Smooth muscle cell (in vitro differentiated cells): ENCODE data around the gene BBX. TPM values are rescaled to one million over a fixed set of nuclear protein-coding genes. Genes with fewer than 3 reads are reported as not detected.

Source experiments
- DNase-seq: peaks from one replicate; lab custom pipeline; 2025; ENCODE audit not compliant: unreplicated experiment; lab: John Stamatoyannopoulos, UW
- H2AFZ ChIP-seq: fragments of 200-600 bp; sonication (generic); 2 replicates; pipeline ENCODE4 v1.6.0; 2016; ENCODE audit warnings: antibody characterized with exemption, low read depth, mild to moderate bottlenecking
- H3F3A ChIP-seq: fragments of 200-600 bp; sonication (generic); 2 replicates; pipeline ENCODE4 v1.6.0; 2017; ENCODE audit warnings: antibody characterized with exemption, low read depth
- H3K27ac ChIP-seq: fragments of 200-600 bp; sonication (generic); 2 replicates; pipeline ENCODE4 v1.5.1; 2016; ENCODE audit warnings: low read depth, mild to moderate bottlenecking
- H3K27me3 ChIP-seq: fragments of 200-600 bp; sonication (generic); 2 replicates; pipeline ENCODE4 v1.6.1; 2016; ENCODE audit warnings: low read depth, mild to moderate bottlenecking
- H3K36me3 ChIP-seq: fragments of 200-600 bp; sonication (generic); 2 replicates; pipeline ENCODE4 v1.5.1; 2016; ENCODE audit warnings: low read depth
- H3K4me1 ChIP-seq: fragments of 200-600 bp; sonication (generic); 2 replicates; pipeline ENCODE4 v1.5.1; 2016; ENCODE audit warnings: low read depth
- H3K4me2 ChIP-seq: fragments of 200-600 bp; sonication (generic); 2 replicates; pipeline ENCODE4 v1.6.0; 2016; ENCODE audit warnings: mild to moderate bottlenecking
- H3K4me3 ChIP-seq: fragments of 200-600 bp; sonication (generic); 2 replicates; pipeline ENCODE4 v1.5.1; 2016; ENCODE audit warnings: mild to moderate bottlenecking
- H3K79me2 ChIP-seq: fragments of 200-600 bp; sonication (generic); 2 replicates; pipeline ENCODE4 v1.6.0; 2016; ENCODE audit warnings: low read depth, mild to moderate bottlenecking
- H3K9ac ChIP-seq: fragments of 200-600 bp; sonication (generic); 2 replicates; pipeline ENCODE4 v1.6.0; 2016; ENCODE audit warnings: low read depth
- H3K9me3 ChIP-seq: fragments of 200-600 bp; sonication (generic); replicated peaks from 2 replicates; pipeline ENCODE4 v1.5.1; 2016; ENCODE audit warnings: low read depth
- H4K20me1 ChIP-seq: fragments of 200-600 bp; sonication (generic); 2 replicates; pipeline ENCODE4 v1.6.0; 2016; ENCODE audit warnings: low read depth
- WGBS: methylation state at CpG from one replicate; pipeline ENCODE4 v1.1.7; 2016; ENCODE audit warnings: low lambda C conversion rate; 5-methylcytosine and 5-hydroxymethylcytosine counted together
- polyA plus RNA-seq: library from polyadenylated mRNA; unstranded; fragments of >200 nt; fragmentation: Nextera tagmentation; extraction: Ambion mirVana; gene quantifications from 2 replicates; pipeline ENCODE4 v1.2.1, GENCODE V29; 2016
- total RNA-seq: library from RNA; depleted of rRNA; stranded (reverse); fragments of >200 nt; gene quantifications from 2 replicates; pipeline ENCODE4 v1.2.3, GENCODE V29; 2014
- TF ChIP-seq, protein P1 (sequence below): fragments of 200-600 bp; sonication (generic); IDR thresholded peaks from 2 replicates; pipeline ENCODE4 v1.5.1; 2017; ENCODE audit warnings: borderline replicate concordance, mild to moderate bottlenecking, antibody characterized with exemption; ENCODE audit not compliant: insufficient read depth, poor library complexity, severe bottlenecking

Gene BBX
- total and polyA plus RNA-seq, 2 experiments from 2014 or later: 58.9 to 66.4 TPM

DNA sequence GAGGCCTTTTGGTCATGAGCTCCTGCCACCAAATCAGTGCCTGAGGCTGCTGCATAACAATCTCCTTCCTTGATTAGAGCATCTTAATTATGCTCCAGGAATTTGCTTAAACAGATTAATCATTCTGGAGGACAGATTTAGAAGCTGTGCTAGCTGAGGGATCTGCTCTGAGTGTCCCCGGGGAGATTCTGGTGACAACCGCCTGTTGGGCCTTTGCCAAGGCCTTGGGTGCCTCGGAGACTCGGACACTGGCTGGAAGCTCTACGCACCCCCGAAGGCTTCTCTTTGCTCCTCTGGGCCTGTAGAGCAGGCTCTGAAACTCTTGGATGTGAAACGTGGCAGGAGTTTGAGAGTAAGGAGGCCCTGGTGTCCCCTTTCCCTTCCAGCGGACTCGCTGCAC, 304.0 kb downstream of the BBX start:
- H3K27ac ChIP-seq: no peak overlapping the region
- H3K4me3 ChIP-seq: no peak overlapping the region
- DNase-seq: no peak
- H3K4me2 ChIP-seq: no peak overlapping the region
- no peaks in the 10 kb centered on the region for H3K27me3 ChIP-seq
- H3K9me3 ChIP-seq: no peaks in the 10 kb centered on the region
- TF ChIP-seq, protein P1, sequence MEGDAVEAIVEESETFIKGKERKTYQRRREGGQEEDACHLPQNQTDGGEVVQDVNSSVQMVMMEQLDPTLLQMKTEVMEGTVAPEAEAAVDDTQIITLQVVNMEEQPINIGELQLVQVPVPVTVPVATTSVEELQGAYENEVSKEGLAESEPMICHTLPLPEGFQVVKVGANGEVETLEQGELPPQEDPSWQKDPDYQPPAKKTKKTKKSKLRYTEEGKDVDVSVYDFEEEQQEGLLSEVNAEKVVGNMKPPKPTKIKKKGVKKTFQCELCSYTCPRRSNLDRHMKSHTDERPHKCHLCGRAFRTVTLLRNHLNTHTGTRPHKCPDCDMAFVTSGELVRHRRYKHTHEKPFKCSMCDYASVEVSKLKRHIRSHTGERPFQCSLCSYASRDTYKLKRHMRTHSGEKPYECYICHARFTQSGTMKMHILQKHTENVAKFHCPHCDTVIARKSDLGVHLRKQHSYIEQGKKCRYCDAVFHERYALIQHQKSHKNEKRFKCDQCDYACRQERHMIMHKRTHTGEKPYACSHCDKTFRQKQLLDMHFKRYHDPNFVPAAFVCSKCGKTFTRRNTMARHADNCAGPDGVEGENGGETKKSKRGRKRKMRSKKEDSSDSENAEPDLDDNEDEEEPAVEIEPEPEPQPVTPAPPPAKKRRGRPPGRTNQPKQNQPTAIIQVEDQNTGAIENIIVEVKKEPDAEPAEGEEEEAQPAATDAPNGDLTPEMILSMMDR: no peak
- H4K20me1 ChIP-seq: no peaks in the 10 kb centered on the region
- H2AFZ ChIP-seq: no peak overlapping the region
- no peaks in the 10 kb centered on the region for H3K36me3 ChIP-seq
- WGBS: 97% methylated on average over 9 of the region's 9 CpGs
- no peaks in the 10 kb centered on the region for H3K4me1 ChIP-seq
- no peak overlapping the region for H3K9ac ChIP-seq
- H3F3A ChIP-seq: no peaks in the 10 kb centered on the region
- no peaks in the 10 kb centered on the region for H3K79me2 ChIP-seq

DNA sequence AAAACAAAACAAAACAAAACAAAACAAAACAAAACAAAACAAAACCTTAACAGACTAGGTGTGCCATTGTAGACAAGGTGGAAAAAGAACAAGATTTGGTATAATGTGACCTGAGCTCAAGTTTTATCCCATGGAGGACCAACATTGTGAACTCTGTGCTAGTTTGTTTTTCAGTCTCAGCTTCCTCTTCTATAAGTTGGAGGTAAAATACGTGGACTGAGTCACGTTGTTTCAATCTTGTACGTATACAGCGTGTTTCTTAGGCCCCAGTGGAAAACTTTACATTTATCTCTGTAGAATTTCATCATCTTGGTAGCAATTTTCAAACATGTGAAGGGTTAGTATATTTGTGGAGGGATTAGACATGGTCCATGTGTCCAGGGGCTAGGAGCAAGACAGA, 306.4 kb downstream of the BBX start:
- Histone ChIP-seq H3K4me1 (no peaks in the 10 kb centered on the region), H3F3A (no peaks in the 10 kb centered on the region), H3K9me3 (no peaks in the 10 kb centered on the region), H3K4me2 (no peak overlapping the region), H3K27ac (no peak overlapping the region), H2AFZ (no peak overlapping the region), H3K4me3 (no peak overlapping the region), H3K36me3 (no peaks in the 10 kb centered on the region), H3K9ac (no peak overlapping the region), H3K79me2 (no peaks in the 10 kb centered on the region), H3K27me3 (no peaks in the 10 kb centered on the region), H4K20me1 (no peaks in the 10 kb centered on the region)
- TF ChIP-seq, protein P1: no peak
- DNase-seq: no peak
- WGBS: 89% methylated on average over 4 of the region's 4 CpGs

DNA sequence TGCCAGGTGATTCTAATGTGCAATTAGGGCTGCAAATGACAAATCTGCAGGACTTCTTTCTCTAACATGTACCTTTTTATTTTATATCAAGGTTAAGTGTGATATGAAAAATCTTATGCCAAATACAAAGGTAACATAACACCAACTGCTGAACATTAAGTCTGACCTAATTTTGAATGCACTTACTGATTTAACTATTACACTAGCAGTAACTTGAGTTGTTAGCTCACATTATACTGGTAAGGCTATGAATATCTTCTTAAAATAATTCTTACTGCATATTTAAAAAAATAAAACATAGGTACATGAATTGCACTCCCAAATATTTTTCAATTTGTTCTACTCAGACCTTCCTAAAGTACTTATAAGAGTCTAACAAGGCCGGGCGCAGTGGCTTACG, 308.8 kb downstream of the BBX start:
- Histone ChIP-seq H3F3A (no peaks in the 10 kb centered on the region), H3K4me2 (no peak overlapping the region), H3K4me3 (no peak overlapping the region), H3K9ac (no peak overlapping the region), H4K20me1 (no peaks in the 10 kb centered on the region), H3K27me3 (no peaks in the 10 kb centered on the region), H2AFZ (no peak overlapping the region), H3K36me3 (no peaks in the 10 kb centered on the region), H3K79me2 (no peaks in the 10 kb centered on the region), H3K4me1 (no peaks in the 10 kb centered on the region), H3K9me3 (no peaks in the 10 kb centered on the region), H3K27ac (no peak overlapping the region)
- WGBS: 83% methylated on average over 3 of the region's 3 CpGs
- TF ChIP-seq, protein P1: no peak
- no peak for DNase-seq

DNA sequence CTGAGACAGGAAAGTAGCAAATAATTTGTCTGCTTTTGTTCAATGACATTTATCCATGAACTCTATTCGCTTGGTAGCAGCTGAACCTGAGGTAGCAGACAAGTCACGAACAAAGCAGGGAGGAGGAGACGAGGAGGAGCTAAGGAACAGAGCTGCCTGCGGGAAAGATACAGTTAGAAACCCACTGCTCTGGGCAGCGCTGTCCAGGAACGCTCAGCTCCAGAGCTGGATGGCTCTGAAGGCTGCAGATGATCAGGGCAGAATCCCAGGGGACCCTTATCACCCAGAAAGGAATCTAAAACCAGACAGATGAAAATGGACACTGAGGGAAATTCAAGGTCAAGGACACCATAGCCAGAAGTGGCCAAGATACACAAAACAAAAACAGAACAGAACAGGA, 310.3 kb downstream of the BBX start:
- Histone ChIP-seq H3K79me2 (no peaks in the 10 kb centered on the region), H3K27ac (no peak overlapping the region), H3K36me3 (no peaks in the 10 kb centered on the region), H3K9ac (no peak overlapping the region), H4K20me1 (no peaks in the 10 kb centered on the region), H3K4me1 (no peaks in the 10 kb centered on the region), H2AFZ (no peak overlapping the region), H3K4me3 (no peak overlapping the region), H3K4me2 (no peak overlapping the region), H3K27me3 (no peaks in the 10 kb centered on the region), H3F3A (no peaks in the 10 kb centered on the region), H3K9me3 (no peaks in the 10 kb centered on the region)
- TF ChIP-seq, protein P1: no peak
- WGBS: 62% methylated on average over 6 of the region's 6 CpGs
- no peak for DNase-seq
